ENCODE results near the gene SYNE2. TPM values are rescaled to one million over a fixed set of nuclear protein-coding genes. Genes with fewer than 3 reads are reported as not detected.

The SYNE2 gene
- total and polyA plus RNA-seq, 12 donors, result 43.6 to 205 (median 103) TPM

- H3K27ac ChIP-seq, result no peak overlapping the region
- TF ChIP-seq CTCF (IDR thresholded peaks at IDR 0.05), result no peak
- intact Hi-C loops (cut with DNase I), result no loop called here
These were observed 267.2 kb downstream of the SYNE2 start for GRCh38 chr14:64119980-64120379.

GRCh38 chr14:64123241-64123822 lies 270.5 kb downstream of the SYNE2 start:
- 95 to 96% methylated on average over 5 of the region's 5 CpGs for WGBS, 2 donors
- intact Hi-C loops (cut with DNase I), result no loop called here
- Histone ChIP-seq H3K4me3 (no peak overlapping the region), H3K27me3 (no peaks in the 10 kb centered on the region), H3K27ac (no peak overlapping the region), H3K36me3 (peaks cover 0 to 100% (median 29%) of the 10 kb centered on the region in 9 donors), H3K9me3 (no peaks in the 10 kb centered on the region), H3K4me1 (peaks cover 0 to 11% (median 0%) of the 10 kb centered on the region in 9 donors)
- DNase-seq (no peak), ATAC-seq (no peak)
- no peak for TF ChIP-seq CTCF (IDR thresholded peaks at IDR 0.05)

More at GRCh38 chr14:64119980-64120379, 267.2 kb downstream of the SYNE2 start:
- Histone ChIP-seq H3K36me3 (peaks cover 0 to 92% (median 14%) of the 10 kb centered on the region in 9 donors), H3K4me3 (no peak overlapping the region), H3K9me3 (no peaks in the 10 kb centered on the region), H3K4me1 (peaks cover 0 to 22% (median 0%) of the 10 kb centered on the region in 9 donors), H3K27me3 (no peaks in the 10 kb centered on the region)
- ATAC-seq (no peak), DNase-seq (no peak)

- H3K27ac ChIP-seq, result no peak overlapping the region
- ATAC-seq (no peak), DNase-seq (no peak)
- H3K4me1 ChIP-seq, result no peaks in the 10 kb centered on the region
- H3K4me3 ChIP-seq, result no peak overlapping the region
- 92% methylated on average over 2 of the region's 2 CpGs for WGBS, 2 donors
- no peaks in the 10 kb centered on the region for H3K27me3 ChIP-seq
- no peak for TF ChIP-seq CTCF (IDR thresholded peaks at IDR 0.05)
- intact Hi-C loops (cut with DNase I), result no loop called here
- H3K9me3 ChIP-seq, result no peaks in the 10 kb centered on the region
- H3K36me3 ChIP-seq, result peaks cover 0 to 100% (median 49%) of the 10 kb centered on the region in 9 donors
These were observed 272.5 kb downstream of the SYNE2 start for GRCh38 chr14:64125270-64125669.

- 91 to 95% methylated on average over 6 of the region's 6 CpGs for WGBS, 2 donors
- TF ChIP-seq CTCF (IDR thresholded peaks at IDR 0.05), result no peak
- no peak overlapping the region for H3K4me3 ChIP-seq
- intact Hi-C loops (cut with DNase I), result no loop called here
- no peak for DNase-seq
- no peaks in the 10 kb centered on the region for H3K27me3 ChIP-seq
- H3K4me1 ChIP-seq, result no peaks in the 10 kb centered on the region
- no peak for ATAC-seq
- peaks cover 0 to 100% (median 59%) of the 10 kb centered on the region in 9 donors for H3K36me3 ChIP-seq
- H3K27ac ChIP-seq, result no peak overlapping the region
- H3K9me3 ChIP-seq, result no peaks in the 10 kb centered on the region
These were observed 273.7 kb downstream of the SYNE2 start for GRCh38 chr14:64126548-64126947.
